ENCODE results near the gene DNASE1L1. TPM values are rescaled to one million over a fixed set of nuclear protein-coding genes. Genes with fewer than 3 reads are reported as not detected.

DNASE1L1 gene
- 10 to 100 TPM; 11.1 to 29.3 (median 22.3) TPM for total RNA-seq

GRCh38 chrX:154409222-154409871 is at the start of gene DNASE1L1:
Gene DNASE1L1, minus strand, starts transcription at chrX:154409254. Its CDS starts 3,686 bp downstream, at chrX:154405568.
- 70% methylated on average over 2 of the region's 26 CpGs; no CpG with 5 or more reads in 1 of the 2 donors for WGBS, 2 donors (ENCODE audit: low coverage in 1 of 2)
- Histone ChIP-seq H3K4me1 (peaks cover 0 to 16% (median 3%) of the 10 kb centered on the region in 3 donors), H3K27me3 (no peaks in the 10 kb centered on the region), H3K4me3 (peak within 1 kb of the TSS; percentile 11 to 40), H3K9me3 (no peaks in the 10 kb centered on the region), H3K27ac (peak within 1 kb of the TSS in 3 of 4 donors; percentile 56 to 65 (median 59)), H3K36me3 (peaks cover 0 to 12% of the 10 kb centered on the region in 2 donors)
- peak; percentile 66 for ATAC-seq
- no peak for TF ChIP-seq CTCF (IDR thresholded peaks at IDR 0.05)
- TF ChIP-seq POLR2A (IDR thresholded peaks at IDR 0.05) = no peak
- no peak for TF ChIP-seq POLR2AphosphoS5 (IDR thresholded peaks at IDR 0.05)
- no peak for TF ChIP-seq EP300 (IDR thresholded peaks at IDR 0.05)

- ATAC-seq = peak; percentile 79
- H3K27me3 ChIP-seq = no peaks in the 10 kb centered on the region
- peaks cover 0 to 16% (median 0%) of the 10 kb centered on the region in 3 donors for H3K4me1 ChIP-seq
- peaks cover 0 to 26% of the 10 kb centered on the region in 2 donors for H3K36me3 ChIP-seq
- H3K9me3 ChIP-seq = no peaks in the 10 kb centered on the region
- H3K4me3 ChIP-seq = peak within 1 kb of the TSS; percentile 64 to 74
- no CpG with 5 or more reads among the region's 88 CpGs for WGBS, 2 donors (ENCODE audit: low coverage in 1 of 2)
- H3K27ac ChIP-seq = peak within 1 kb of the TSS in 3 of 4 donors; percentile 71 to 84 (median 82)
- no peak for TF ChIP-seq POLR2AphosphoS5 (IDR thresholded peaks at IDR 0.05)
- no peak for TF ChIP-seq EP300 (IDR thresholded peaks at IDR 0.05)
- no peak for TF ChIP-seq CTCF (IDR thresholded peaks at IDR 0.05)
- peak; percentile 58 to 80 for TF ChIP-seq POLR2A (IDR thresholded peaks at IDR 0.05)
Measured at GRCh38 chrX:154458116-154458953, 49.3 kb upstream of the DNASE1L1 start, which contains the start of gene PLXNA3. Gene PLXNA3, plus strand, starts transcription at chrX:154458281. Its CDS starts 1,903 bp downstream, at chrX:154460184.

- H3K27me3 ChIP-seq = no peaks in the 10 kb centered on the region
- no peaks in the 10 kb centered on the region for H3K9me3 ChIP-seq
- H3K4me3 ChIP-seq = peak overlapping the region; percentile 64 to 74
- TF ChIP-seq POLR2A (IDR thresholded peaks at IDR 0.05) (no peak), CTCF (IDR thresholded peaks at IDR 0.05) (no peak)
- peak overlapping the region in 3 of 4 donors; percentile 71 to 84 (median 82) for H3K27ac ChIP-seq
- H3K4me1 ChIP-seq = peaks cover 0 to 16% (median 0%) of the 10 kb centered on the region in 3 donors
- H3K36me3 ChIP-seq = peaks cover 0 to 25% of the 10 kb centered on the region in 2 donors
- WGBS, 2 donors (ENCODE audit: low coverage in 1 of 2) = 9 to 56% methylated on average over 5 to 7 of the region's 65 CpGs
- peak; percentile 44 for ATAC-seq
Measured at GRCh38 chrX:154457491-154458115, 48.5 kb upstream of the DNASE1L1 start.

- ATAC-seq = no peak
- WGBS, 2 donors (ENCODE audit: low coverage in 1 of 2) = 73 to 88% methylated on average over 5 of the region's 9 CpGs
- no peak for TF ChIP-seq CTCF (IDR thresholded peaks at IDR 0.05)
- TF ChIP-seq POLR2AphosphoS5 (IDR thresholded peaks at IDR 0.05) = no peak
- no peak for TF ChIP-seq POLR2A (IDR thresholded peaks at IDR 0.05)
- TF ChIP-seq EP300 (IDR thresholded peaks at IDR 0.05) = no peak
- H3K27ac ChIP-seq = no peak overlapping the region
- no peaks in the 10 kb centered on the region for H3K27me3 ChIP-seq
- H3K4me1 ChIP-seq = no peaks in the 10 kb centered on the region
- H3K4me3 ChIP-seq = no peak overlapping the region
- H3K36me3 ChIP-seq = peaks cover 0 to 40% of the 10 kb centered on the region in 2 donors
- H3K9me3 ChIP-seq = no peaks in the 10 kb centered on the region
Measured at GRCh38 chrX:154452823-154453222, 43.8 kb upstream of the DNASE1L1 start.
